Smooth muscle cell (in vitro differentiated cells): ENCODE measurements around the gene BTBD16. TPM values are rescaled to one million over a fixed set of nuclear protein-coding genes. Genes with fewer than 3 reads are reported as not detected.

Experiments
- DNase-seq: peaks from one replicate; lab custom pipeline; 2025; ENCODE audit not compliant: unreplicated experiment; lab: John Stamatoyannopoulos, UW
- H2AFZ ChIP-seq: fragments of 200-600 bp; sonication (generic); 2 replicates; pipeline ENCODE4 v1.6.0; 2016; ENCODE audit warnings: antibody characterized with exemption, low read depth, mild to moderate bottlenecking
- H3F3A ChIP-seq: fragments of 200-600 bp; sonication (generic); 2 replicates; pipeline ENCODE4 v1.6.0; 2017; ENCODE audit warnings: antibody characterized with exemption, low read depth
- H3K27ac ChIP-seq: fragments of 200-600 bp; sonication (generic); 2 replicates; pipeline ENCODE4 v1.5.1; 2016; ENCODE audit warnings: low read depth, mild to moderate bottlenecking
- H3K27me3 ChIP-seq: fragments of 200-600 bp; sonication (generic); 2 replicates; pipeline ENCODE4 v1.6.1; 2016; ENCODE audit warnings: low read depth, mild to moderate bottlenecking
- H3K36me3 ChIP-seq: fragments of 200-600 bp; sonication (generic); 2 replicates; pipeline ENCODE4 v1.5.1; 2016; ENCODE audit warnings: low read depth
- H3K4me1 ChIP-seq: fragments of 200-600 bp; sonication (generic); 2 replicates; pipeline ENCODE4 v1.5.1; 2016; ENCODE audit warnings: low read depth
- H3K4me2 ChIP-seq: fragments of 200-600 bp; sonication (generic); 2 replicates; pipeline ENCODE4 v1.6.0; 2016; ENCODE audit warnings: mild to moderate bottlenecking
- H3K4me3 ChIP-seq: fragments of 200-600 bp; sonication (generic); 2 replicates; pipeline ENCODE4 v1.5.1; 2016; ENCODE audit warnings: mild to moderate bottlenecking
- H3K79me2 ChIP-seq: fragments of 200-600 bp; sonication (generic); 2 replicates; pipeline ENCODE4 v1.6.0; 2016; ENCODE audit warnings: low read depth, mild to moderate bottlenecking
- H3K9ac ChIP-seq: fragments of 200-600 bp; sonication (generic); 2 replicates; pipeline ENCODE4 v1.6.0; 2016; ENCODE audit warnings: low read depth
- H3K9me3 ChIP-seq: fragments of 200-600 bp; sonication (generic); replicated peaks from 2 replicates; pipeline ENCODE4 v1.5.1; 2016; ENCODE audit warnings: low read depth
- H4K20me1 ChIP-seq: fragments of 200-600 bp; sonication (generic); 2 replicates; pipeline ENCODE4 v1.6.0; 2016; ENCODE audit warnings: low read depth
- WGBS: methylation state at CpG from one replicate; pipeline ENCODE4 v1.1.7; 2016; ENCODE audit warnings: low lambda C conversion rate; 5-methylcytosine and 5-hydroxymethylcytosine counted together
- polyA plus RNA-seq: library from polyadenylated mRNA; unstranded; fragments of >200 nt; fragmentation: Nextera tagmentation; extraction: Ambion mirVana; gene quantifications from 2 replicates; pipeline ENCODE4 v1.2.1, GENCODE V29; 2016
- total RNA-seq: library from RNA; depleted of rRNA; stranded (reverse); fragments of >200 nt; gene quantifications from 2 replicates; pipeline ENCODE4 v1.2.3, GENCODE V29; 2014
- TF ChIP-seq, protein P1 (sequence below): fragments of 200-600 bp; sonication (generic); IDR thresholded peaks from 2 replicates; pipeline ENCODE4 v1.5.1; 2017; ENCODE audit warnings: borderline replicate concordance, mild to moderate bottlenecking, antibody characterized with exemption; ENCODE audit not compliant: insufficient read depth, poor library complexity, severe bottlenecking

The BTBD16 gene
- total and polyA plus RNA-seq, 2 experiments from 2014 or later = not detected

DNA sequence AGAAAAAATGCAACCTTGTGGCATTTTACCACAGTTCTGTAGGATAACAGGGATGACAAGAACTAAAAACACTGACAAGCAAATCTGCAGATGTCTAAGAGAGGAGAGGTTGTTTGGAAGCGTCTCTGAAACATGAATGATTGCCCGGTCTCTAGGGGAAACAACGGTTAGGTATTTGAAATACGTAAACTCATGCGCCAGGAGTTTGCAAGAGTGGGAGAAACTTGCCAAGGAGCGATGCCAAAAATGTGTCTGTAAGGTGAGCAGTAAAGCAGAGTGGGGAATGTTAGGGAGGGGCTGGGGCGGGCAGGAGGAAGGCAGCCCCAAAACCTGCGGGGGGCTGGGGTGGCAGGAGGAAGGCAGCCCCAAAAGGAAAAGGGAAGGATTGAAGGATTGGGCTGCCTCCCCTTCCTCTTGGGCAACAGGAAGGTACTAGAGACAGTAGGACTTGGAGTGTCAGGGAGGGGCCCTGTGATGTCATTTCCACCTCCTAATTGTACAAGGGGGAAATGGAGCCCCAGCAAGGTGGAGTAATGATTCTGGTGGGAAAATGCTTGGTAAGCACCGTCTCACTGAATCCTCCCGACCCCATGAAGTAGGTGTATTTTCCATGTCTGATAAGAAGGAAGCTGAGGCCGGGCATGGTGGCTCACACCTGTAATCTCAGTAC is 70.2 kb downstream of the BTBD16 start:
- no peak for DNase-seq
- Histone ChIP-seq H3K9ac (no peak overlapping the region), H3K4me2 (no peak overlapping the region), H3F3A (no peaks in the 10 kb centered on the region), H3K79me2 (no peaks in the 10 kb centered on the region), H4K20me1 (no peaks in the 10 kb centered on the region), H3K9me3 (no peaks in the 10 kb centered on the region), H3K36me3 (no peaks in the 10 kb centered on the region), H3K27ac (no peak overlapping the region), H2AFZ (no peak overlapping the region), H3K27me3 (no peaks in the 10 kb centered on the region), H3K4me3 (no peak overlapping the region), H3K4me1 (no peaks in the 10 kb centered on the region)
- 84% methylated on average over 10 of the region's 11 CpGs for WGBS
- TF ChIP-seq, protein P1, sequence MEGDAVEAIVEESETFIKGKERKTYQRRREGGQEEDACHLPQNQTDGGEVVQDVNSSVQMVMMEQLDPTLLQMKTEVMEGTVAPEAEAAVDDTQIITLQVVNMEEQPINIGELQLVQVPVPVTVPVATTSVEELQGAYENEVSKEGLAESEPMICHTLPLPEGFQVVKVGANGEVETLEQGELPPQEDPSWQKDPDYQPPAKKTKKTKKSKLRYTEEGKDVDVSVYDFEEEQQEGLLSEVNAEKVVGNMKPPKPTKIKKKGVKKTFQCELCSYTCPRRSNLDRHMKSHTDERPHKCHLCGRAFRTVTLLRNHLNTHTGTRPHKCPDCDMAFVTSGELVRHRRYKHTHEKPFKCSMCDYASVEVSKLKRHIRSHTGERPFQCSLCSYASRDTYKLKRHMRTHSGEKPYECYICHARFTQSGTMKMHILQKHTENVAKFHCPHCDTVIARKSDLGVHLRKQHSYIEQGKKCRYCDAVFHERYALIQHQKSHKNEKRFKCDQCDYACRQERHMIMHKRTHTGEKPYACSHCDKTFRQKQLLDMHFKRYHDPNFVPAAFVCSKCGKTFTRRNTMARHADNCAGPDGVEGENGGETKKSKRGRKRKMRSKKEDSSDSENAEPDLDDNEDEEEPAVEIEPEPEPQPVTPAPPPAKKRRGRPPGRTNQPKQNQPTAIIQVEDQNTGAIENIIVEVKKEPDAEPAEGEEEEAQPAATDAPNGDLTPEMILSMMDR = no peak

DNA sequence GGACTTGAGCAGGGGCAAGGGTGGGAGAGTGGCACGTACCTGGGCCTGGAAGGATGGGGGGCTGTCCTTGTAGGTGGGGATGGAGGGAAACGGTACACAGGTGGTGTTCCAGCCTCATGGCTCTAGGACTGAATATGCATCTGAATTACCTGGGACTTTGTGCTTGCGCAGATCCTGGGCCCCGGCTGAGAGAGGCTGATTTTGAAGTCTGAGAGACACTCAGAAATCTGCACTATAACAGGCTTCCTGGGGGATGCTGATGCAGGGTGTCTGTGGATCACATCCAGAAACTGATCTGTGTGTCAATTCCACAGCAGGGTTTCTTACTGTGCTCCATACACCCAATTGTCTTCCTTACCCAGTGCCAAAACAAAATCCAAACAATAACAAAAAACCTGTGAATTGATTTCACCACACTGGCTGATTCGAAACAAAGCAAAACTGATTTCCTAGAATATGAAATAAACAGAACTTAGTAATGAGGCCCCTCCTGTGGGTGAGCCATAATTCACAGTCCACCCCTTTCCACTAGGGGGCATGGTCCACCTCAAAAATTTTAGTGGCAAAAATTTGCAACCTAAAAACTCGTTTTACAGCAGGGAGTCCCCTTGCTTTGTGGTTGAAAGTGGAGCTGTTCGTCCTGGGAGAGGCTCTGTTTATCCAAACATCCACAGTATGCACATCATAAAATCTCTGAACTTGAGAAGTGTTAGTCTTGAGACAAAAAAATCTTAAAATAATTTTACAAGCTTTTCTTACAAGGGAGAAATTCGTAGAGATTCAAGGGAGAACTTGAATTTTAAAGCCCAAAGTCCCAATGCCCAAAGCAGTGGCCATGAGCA is 71.4 kb downstream of the BTBD16 start:
- Histone ChIP-seq H3K27me3 (no peaks in the 10 kb centered on the region), H4K20me1 (no peaks in the 10 kb centered on the region), H2AFZ (no peak overlapping the region), H3K4me2 (no peak overlapping the region), H3K27ac (no peak overlapping the region), H3K4me3 (no peak overlapping the region), H3K4me1 (no peaks in the 10 kb centered on the region), H3F3A (no peaks in the 10 kb centered on the region), H3K79me2 (no peaks in the 10 kb centered on the region), H3K9me3 (no peaks in the 10 kb centered on the region), H3K9ac (no peak overlapping the region), H3K36me3 (no peaks in the 10 kb centered on the region)
- 63% methylated on average over 8 of the region's 8 CpGs for WGBS
- DNase-seq = no peak
- TF ChIP-seq, protein P1 = peak; percentile 68

DNA sequence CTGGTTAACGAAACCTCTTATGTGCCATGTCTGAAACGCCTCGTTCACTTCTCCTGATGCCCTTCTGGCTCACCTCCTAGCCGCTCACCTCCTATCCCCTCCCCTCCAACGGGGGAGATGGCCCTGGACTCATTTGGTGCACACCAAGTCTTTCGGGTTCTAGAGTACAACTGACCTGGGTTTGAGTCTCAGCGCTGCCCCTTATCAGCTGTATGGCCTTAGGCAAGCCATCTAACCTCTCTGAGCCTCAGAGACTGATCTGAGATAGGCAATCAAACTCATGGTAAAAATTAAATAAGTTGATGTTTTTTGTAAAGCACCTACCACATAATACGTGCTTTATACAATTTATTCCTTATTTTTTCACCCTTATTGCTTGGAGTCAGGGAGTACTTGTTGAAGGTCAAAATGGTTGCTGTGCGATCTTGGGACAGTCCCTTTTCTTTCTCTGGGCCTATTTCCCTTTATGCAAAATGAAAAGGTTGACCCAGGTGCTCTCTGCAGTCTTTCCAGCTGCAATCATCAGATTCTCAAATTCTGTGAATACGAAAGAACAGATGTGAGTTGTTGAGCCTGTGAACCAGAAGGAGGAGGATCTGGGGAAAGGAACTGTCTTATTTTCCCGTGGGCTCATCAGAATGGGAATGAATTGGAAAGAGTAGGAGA is 72.2 kb downstream of the BTBD16 start:
- no peak overlapping the region for H2AFZ ChIP-seq
- no peaks in the 10 kb centered on the region for H3K36me3 ChIP-seq
- H3K4me1 ChIP-seq = peaks cover 7% of the 10 kb centered on the region
- H4K20me1 ChIP-seq = no peaks in the 10 kb centered on the region
- 94% methylated on average over 11 of the region's 11 CpGs for WGBS
- H3K9ac ChIP-seq = no peak overlapping the region
- H3K4me3 ChIP-seq = no peak overlapping the region
- H3K4me2 ChIP-seq = no peak overlapping the region
- TF ChIP-seq, protein P1 = no peak
- no peaks in the 10 kb centered on the region for H3K79me2 ChIP-seq
- no peaks in the 10 kb centered on the region for H3F3A ChIP-seq
- H3K27ac ChIP-seq = no peak overlapping the region
- no peaks in the 10 kb centered on the region for H3K9me3 ChIP-seq
- no peak for DNase-seq
- H3K27me3 ChIP-seq = no peaks in the 10 kb centered on the region
